Activated T-cell treated with anti-CD3 and anti-CD28 coated beads for 24 hours (primary cell): Measurements from ENCODE around the gene EMC1.
"Not testable (repeated sequence)": the region's sequence is repeated elsewhere in the genome, so short reads cannot be mapped to it uniquely, and the experiment has no call there.

ENCODE experiments used
- DNase-seq: peaks from one replicate; pipeline ENCODE4 v3.0.0-alpha.2; 2020; ENCODE audit warnings: low read depth

EMC1 gene

DNA sequence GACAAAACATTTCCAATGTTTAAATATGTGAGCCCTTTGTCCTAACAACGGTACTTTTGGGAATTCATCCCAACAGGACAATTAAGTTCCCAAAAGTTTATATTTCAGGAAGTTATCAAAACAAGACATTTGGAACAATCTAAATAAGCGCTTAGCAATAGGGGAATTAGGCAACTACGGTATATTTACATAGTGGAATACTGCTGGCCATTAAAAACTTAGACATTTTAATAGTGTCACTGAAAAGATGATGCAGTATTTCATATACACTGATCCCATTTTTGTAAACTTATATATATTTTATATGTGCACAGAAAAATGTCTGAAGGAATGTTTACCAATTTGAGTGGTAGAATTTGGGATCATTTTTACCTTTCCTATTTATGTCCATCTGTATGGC lies 62.1 kb downstream of the EMC1 start:
- DNase-seq: no peak

- no peak for DNase-seq
These were observed 63.5 kb downstream of the EMC1 start for GRCh38 chr1:19187852-19188251.

- DNase-seq: no peak
These were observed 65.3 kb downstream of the EMC1 start for GRCh38 chr1:19186001-19186400.

- no peak for DNase-seq
These were observed 69.1 kb downstream of the EMC1 start for GRCh38 chr1:19182223-19182622.

GRCh38 chr1:19180265-19180657 lies 71.1 kb downstream of the EMC1 start:
- DNase-seq: not testable (repeated sequence)

GRCh38 chr1:19179597-19180264 lies 71.6 kb downstream of the EMC1 start:
- peak; percentile 8 for DNase-seq

- no peak for DNase-seq
These were observed 72.5 kb downstream of the EMC1 start for GRCh38 chr1:19178734-19179398.

- no peak for DNase-seq
These were observed 73.5 kb downstream of the EMC1 start for GRCh38 chr1:19177811-19178210.

DNA sequence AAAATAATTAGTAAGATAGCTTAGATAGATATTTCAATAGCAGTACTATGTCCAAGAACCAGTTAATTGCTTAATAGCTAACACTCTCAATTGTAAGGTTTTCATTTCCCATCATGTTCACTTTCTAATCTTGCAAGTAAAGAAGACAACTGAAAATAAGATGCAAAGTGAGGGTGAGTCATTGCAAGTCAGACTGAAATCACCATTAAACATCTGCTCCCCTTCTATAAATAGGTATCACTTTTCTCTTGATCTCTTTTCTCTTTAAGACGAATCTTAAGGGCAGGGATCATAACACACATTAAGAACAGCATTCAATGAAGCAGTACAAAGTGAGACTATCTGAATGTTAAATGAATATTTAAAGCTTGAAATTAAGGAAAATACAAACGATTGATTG lies 81.7 kb downstream of the EMC1 start:
- DNase-seq: no peak

GRCh38 chr1:19167140-19167539 lies 84.2 kb downstream of the EMC1 start:
- DNase-seq: no peak

DNA sequence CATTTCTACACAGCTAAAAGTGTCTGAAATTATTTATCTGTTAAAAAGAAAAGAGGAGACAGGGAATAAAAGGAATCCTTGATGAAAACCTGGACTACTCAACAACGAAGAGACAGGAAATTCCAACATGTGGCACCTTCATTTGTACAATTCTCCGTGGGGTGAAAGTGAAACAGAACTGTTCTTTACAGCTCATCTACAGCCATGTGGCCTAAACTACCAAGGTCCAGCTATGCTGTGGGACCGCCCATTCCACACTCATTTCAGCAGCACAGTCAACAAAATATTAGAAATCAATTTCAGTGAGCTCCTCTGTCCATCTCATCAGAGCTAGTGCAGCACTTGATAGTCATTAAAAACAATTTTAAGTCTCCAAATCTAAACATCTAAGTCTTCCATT lies 85.3 kb downstream of the EMC1 start:
- no peak for DNase-seq
